GM12878 (cell line): ENCODE results near the gene THY1. TPM values are rescaled to one million over a fixed set of nuclear protein-coding genes. Genes with fewer than 3 reads are reported as not detected.

Experiments used
- ATAC-seq: fragments of 200-7000 bp; cut with Tn5 transposase; 3 replicates; pipeline ENCODE4 v1.9.1; 2020; ENCODE audit warnings: mild to moderate bottlenecking, moderate library complexity
- BruUV-seq: library from RNA; stranded (reverse); fragments of 400-500 nt; replicated peaks from 2 replicates; lab custom pipeline; 2021; lab: Mats Ljungman, UMichigan
- CTCF ChIA-PET: fragments of 300-600 bp; sonication (Branson Sonifier 250); formaldehyde crosslinking; extraction: SDS; loops from one replicate; lab custom pipeline; 2021; ENCODE audit warnings: inconsistent platforms; lab: Yijun Ruan, JAX
- POLR2A ChIA-PET: fragments of 350-600 bp; formaldehyde crosslinking; extraction: SDS; loops from one replicate; lab custom pipeline; 2021; ENCODE audit warnings: inconsistent platforms; lab: Charles Lee
- RAD21 ChIA-PET: fragments of 300-600 bp; sonication (Branson Sonifier 250); formaldehyde crosslinking; loops from one replicate; lab custom pipeline; 2023; ENCODE audit warnings: antibody characterized with exemption; ENCODE audit not compliant: unreplicated experiment; lab: Charles Lee
- SMC1A ChIA-PET: fragments of 300-600 bp; sonication (Branson Sonifier 250); formaldehyde crosslinking; loops from one replicate; lab custom pipeline; 2023; ENCODE audit not compliant: unreplicated experiment, uncharacterized antibody; lab: Charles Lee
- DNase-seq: peaks from one replicate; pipeline ENCODE4 v3.0.0-alpha.2; 2011; ENCODE audit warnings: low read depth, low spot score
- FAIRE-seq: peaks from 3 replicates; lab custom pipeline; 2011; peaks lifted over from hg19 to GRCh38; lab: Jason Lieb, UNC
- H2AFZ ChIP-seq: 2 replicates; pipeline ENCODE4 v1.6.0; 2011; ENCODE audit warnings: low read depth, low read length, control low read depth; ENCODE audit not compliant: control insufficient read depth
- H3K27ac ChIP-seq: 2 replicates; pipeline ENCODE4 v1.5.1; 2011; ENCODE audit warnings: control low read depth; ENCODE audit not compliant: control insufficient read depth, insufficient read depth
- H3K27me3 ChIP-seq, 2 experiments: replicated peaks in 1 of 2; 2 replicates each; pipeline versions ENCODE4 v1.6.0 to v1.6.1; 2011; ENCODE audit warnings: low read length in 1 of 2; ENCODE audit not compliant: control insufficient read depth in 2 of 2, insufficient read depth in 2 of 2
- H3K36me3 ChIP-seq, 2 experiments: 2 replicates each; pipeline ENCODE4 v1.5.1; 2011; ENCODE audit warnings: low read length in 1 of 2; ENCODE audit not compliant: control insufficient read depth in 2 of 2, insufficient read depth in 2 of 2
- H3K4me1 ChIP-seq: 2 replicates; pipeline ENCODE4 v1.6.1; 2011; ENCODE audit warnings: mild to moderate bottlenecking, low read length, moderate library complexity, mixed read lengths; ENCODE audit not compliant: control insufficient read depth, insufficient read depth
- H3K4me2 ChIP-seq: 2 replicates; pipeline ENCODE4 v1.6.0; 2011; ENCODE audit warnings: control low read depth; ENCODE audit not compliant: control insufficient read depth, insufficient read depth
- H3K4me3 ChIP-seq: fragments of 200-600 bp; sonication (generic); 2 replicates; pipeline ENCODE4 v1.5.1; 2016
- H3K79me2 ChIP-seq: 2 replicates; pipeline ENCODE4 v1.6.0; 2011; ENCODE audit warnings: low read length; ENCODE audit not compliant: control insufficient read depth, insufficient read depth
- H3K9ac ChIP-seq: 2 replicates; pipeline ENCODE4 v1.8.0; 2011; ENCODE audit warnings: low read length, control low read depth, mixed read lengths; ENCODE audit not compliant: control insufficient read depth, insufficient read depth
- H3K9me3 ChIP-seq: replicated peaks from 3 replicates; pipeline ENCODE4 v1.5.1; 2011; ENCODE audit warnings: mild to moderate bottlenecking, low read length; ENCODE audit not compliant: control insufficient read depth, insufficient read depth
- H4K20me1 ChIP-seq: 2 replicates; pipeline ENCODE4 v1.6.0; 2011; ENCODE audit not compliant: control insufficient read depth, insufficient read depth
- CHD2 ChIP-seq: IDR thresholded peaks from 2 replicates; pipeline ENCODE4 v1.6.1; 2011; ENCODE audit warnings: low read depth, low read length, improper control_type of control experiment, borderline replicate concordance
- FOXK2 ChIP-seq: fragments of 450-650 bp; IDR thresholded peaks from 2 replicates; pipeline ENCODE4 v1.6.1; 2017; ENCODE audit warnings: mild to moderate bottlenecking, moderate library complexity
- GABPA ChIP-seq: IDR thresholded peaks from 2 replicates; pipeline ENCODE4 v1.6.1; 2014; ENCODE audit warnings: antibody characterized with exemption, low read depth, mild to moderate bottlenecking, inconsistent platforms
- IKZF2 ChIP-seq, 2 experiments: fragments of 450-650 bp; IDR thresholded peaks; 2 replicates each; pipeline ENCODE4 v1.6.1; 2017; ENCODE audit warnings: mild to moderate bottlenecking in 2 of 2, moderate library complexity in 2 of 2
- MTA3 ChIP-seq: IDR thresholded peaks from 2 replicates; pipeline ENCODE4 v1.6.1; 2012; ENCODE audit warnings: low read length, inconsistent platforms, borderline replicate concordance
- MXI1 ChIP-seq: fragments of 150-350 bp; IDR thresholded peaks from 2 replicates; pipeline ENCODE4 v1.6.1; 2011; ENCODE audit warnings: low read depth, mild to moderate bottlenecking, inconsistent platforms, low read length, improper control_type of control experiment
- NR2C2 ChIP-seq: IDR thresholded peaks from 2 replicates; pipeline ENCODE4 v1.6.1; 2011; ENCODE audit warnings: borderline replicate concordance, low read depth; ENCODE audit not compliant: control insufficient read depth, insufficient read length
- RELA ChIP-seq: fragments of 450-650 bp; IDR thresholded peaks from 2 replicates; pipeline ENCODE4 v1.8.0; 2014; ENCODE audit warnings: borderline replicate concordance; ENCODE audit not compliant: partially characterized antibody
- RUNX3 ChIP-seq: IDR thresholded peaks from 2 replicates; pipeline ENCODE4 v1.6.1; 2012; ENCODE audit warnings: low read length, inconsistent platforms
- SMAD5 ChIP-seq: IDR thresholded peaks from 2 replicates; pipeline ENCODE4 v1.6.1; 2016; ENCODE audit warnings: antibody characterized with exemption, low read depth
- SMARCA5 ChIP-seq: fragments of 450-650 bp; IDR thresholded peaks from 2 replicates; pipeline ENCODE4 v1.6.1; 2017; ENCODE audit warnings: mild to moderate bottlenecking
- TBL1XR1 ChIP-seq: IDR thresholded peaks from 2 replicates; pipeline ENCODE4 v1.6.1; 2012; ENCODE audit warnings: low read depth, low read length, improper control_type of control experiment
- TCF12 ChIP-seq: IDR thresholded peaks from 2 replicates; pipeline ENCODE4 v1.6.1; 2011; ENCODE audit warnings: low read depth, mild to moderate bottlenecking, low read length
- TCF3 ChIP-seq: IDR thresholded peaks from 2 replicates; pipeline ENCODE4 v1.6.1; 2012; ENCODE audit warnings: low read depth, mild to moderate bottlenecking, low read length, borderline replicate concordance; ENCODE audit not compliant: insufficient read depth
- WGBS: methylation state at CpG from one replicate; pipeline ENCODE4 v1.1.6; 2016; ENCODE audit warnings: low lambda C conversion rate; ENCODE audit not compliant: insufficient replicate concordance, insufficient coverage; ENCODE audit errors: missing lambda C conversion rate; 5-methylcytosine and 5-hydroxymethylcytosine counted together
- in situ Hi-C: fragments of 300-500 bp; cut with MboI; formaldehyde crosslinking; loops from 9 replicates; pipeline ENCODE4 v1.14.3; 2018; ENCODE audit warnings: mixed read lengths
- intact Hi-C: fragments of 100-400 bp; cut with micrococcal nuclease; formaldehyde crosslinking; loops from one replicate; pipeline ENCODE4 v1.14.2; 2022; ENCODE audit not compliant: unreplicated experiment
- polyA plus RNA-seq, 11 experiments: library from polyadenylated mRNA; depleted of rRNA in 4 of 11; unstranded in 6 of 11; stranded (reverse) in 5 of 11; fragments of >200 nt; fragmentation: Nextera tagmentation in 4 of 11; fragmentation: Illumina TruSeq in 1 of 11; extraction: Ambion mirVana in 4 of 11; extraction: Trizol in 1 of 11; gene quantifications; 1 replicate in 1 of 11; 2 replicates in 10 of 11; pipeline versions ENCODE4 v1.2.1 to v1.2.3, GENCODE V29; 2011 to 2016; ENCODE audit warnings: inconsistent platforms in 2 of 11, missing spikeins in 2 of 11, low read depth in 1 of 11
- total RNA-seq, 4 experiments: library from RNA; depleted of rRNA in 3 of 4; stranded (reverse); fragments of >200 nt in 3 of 4; fragmentation: Illumina TruSeq in 1 of 4; extraction: Trizol in 1 of 4; gene quantifications; 2 replicates each; pipeline versions ENCODE4 v1.2.1 to v1.2.3, GENCODE V29; 2013 to 2021
- TF ChIP-seq, protein P1 (sequence below): IDR thresholded peaks from 2 replicates; pipeline ENCODE4 v1.6.1; 2011; ENCODE audit warnings: low read depth, low read length, improper control_type of control experiment, borderline replicate concordance

Gene THY1
- total and polyA plus RNA-seq, 10 of the 15 experiments (the other 5 are each of a cell fraction or from before 2014, with no cell fraction given) = 0.86 to 20.1 (median 3.2) TPM

DNA sequence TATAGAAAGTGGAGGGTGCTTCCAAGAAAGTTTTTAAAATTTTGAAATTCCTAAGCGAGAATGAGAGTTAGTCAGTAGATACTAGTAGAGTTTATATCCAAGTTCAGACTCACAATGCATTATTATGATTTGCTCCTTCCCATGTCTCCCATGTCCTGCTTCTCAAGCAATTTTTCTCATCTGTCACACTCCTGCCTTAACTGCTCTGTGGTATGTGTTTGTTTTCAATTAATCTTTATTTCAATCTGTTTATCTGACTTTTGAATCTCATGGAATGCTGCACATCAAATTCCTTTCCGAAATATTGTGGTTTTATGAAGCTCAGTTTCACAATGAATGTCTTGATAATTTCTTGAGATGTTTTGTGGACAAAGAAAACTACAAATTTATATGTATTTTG, 18.1 kb downstream of the THY1 start:
- TF ChIP-seq NR2C2 (no peak), IKZF2 (IDR thresholded peaks at IDR 0.05) (no peak), TCF12 (no peak)
- CTCF ChIA-PET = interaction anchor here (1.0 kb wide), 1 partner anchor 67 kb away, joined by 5 read pairs; no protein-coding TSS in a partner anchor
- DNase-seq = no peak
- H3K4me1 ChIP-seq = no peaks in the 10 kb centered on the region
- H3K4me3 ChIP-seq = no peak overlapping the region
- no peak for ATAC-seq
- no peaks in the 10 kb centered on the region for H3K9me3 ChIP-seq
- SMC1A ChIA-PET = interaction anchor here (0.6 to 0.8 kb wide), 2 partner anchors 43 to 184 kb away, joined by 3 to 4 read pairs; no protein-coding TSS in a partner anchor
- H3K27me3 ChIP-seq = no peaks in the 10 kb centered on the region
- in situ Hi-C loops (no loop called here), intact Hi-C loops (no loop called here)
- H3K27ac ChIP-seq = no peak overlapping the region
- WGBS = 12% methylated on average over 2 of the region's 2 CpGs
- no peak overlapping the region for H2AFZ ChIP-seq
- FAIRE-seq = no peak
- no peaks in the 10 kb centered on the region for H3K36me3 ChIP-seq
- no peaks in the 10 kb centered on the region for H3K79me2 ChIP-seq
- POLR2A ChIA-PET = interaction anchor here (1.1 kb wide), 1 partner anchor 10 kb away, joined by 4 read pairs; no protein-coding TSS in a partner anchor
- no TSS peak for BruUV-seq
- RAD21 ChIA-PET = no interaction called here
- no peaks in the 10 kb centered on the region for H4K20me1 ChIP-seq
- no peak overlapping the region for H3K9ac ChIP-seq
- no peak overlapping the region for H3K4me2 ChIP-seq

DNA sequence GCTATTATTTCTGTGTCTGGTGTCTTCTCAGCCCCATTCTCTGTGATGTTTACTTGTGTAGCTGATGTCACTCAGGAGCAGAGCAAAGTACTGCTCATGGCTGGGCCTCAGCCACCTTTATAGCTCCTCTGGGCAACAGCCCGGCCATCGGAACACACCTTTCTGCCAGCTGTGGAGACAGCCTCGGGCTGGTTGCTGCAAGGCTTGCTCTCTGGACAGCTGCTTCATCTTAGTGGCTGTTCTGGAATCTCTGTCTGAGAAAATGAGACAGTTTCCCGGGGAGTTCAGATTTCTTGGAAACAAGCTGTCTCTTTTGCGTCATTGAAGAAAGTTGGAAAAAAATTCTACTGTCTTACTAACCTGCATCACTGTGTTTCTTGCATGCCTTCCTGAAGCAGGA, 20.0 kb downstream of the THY1 start:
- RAD21 ChIA-PET = interaction anchor here (1.0 kb wide), 1 partner anchor 72 kb away, joined by 4 read pairs; no protein-coding TSS in a partner anchor
- in situ Hi-C loops (no loop called here), intact Hi-C loops (no loop called here)
- Histone ChIP-seq H2AFZ (no peak overlapping the region), H4K20me1 (no peaks in the 10 kb centered on the region), H3K27me3 (no peaks in the 10 kb centered on the region), H3K4me2 (no peak overlapping the region), H3K79me2 (no peaks in the 10 kb centered on the region), H3K36me3 (no peaks in the 10 kb centered on the region), H3K4me3 (no peak overlapping the region), H3K27ac (no peak overlapping the region), H3K9ac (no peak overlapping the region), H3K9me3 (no peaks in the 10 kb centered on the region; the same call in 2 of the 3 replicates), H3K4me1 (no peaks in the 10 kb centered on the region)
- no TSS peak for BruUV-seq
- CTCF ChIA-PET = interaction anchor here (0.6 to 1.6 kb wide), 6 partner anchors 20 to 395 kb away, joined by 3 to 4 read pairs (median 3); partner anchors contain the start of gene USP2
- 48% methylated on average over 5 of the region's 5 CpGs for WGBS
- no peak for DNase-seq
- POLR2A ChIA-PET = no interaction called here
- FAIRE-seq = no peak
- ATAC-seq = no peak
- SMC1A ChIA-PET = no interaction called here
- TF ChIP-seq, protein P1, sequence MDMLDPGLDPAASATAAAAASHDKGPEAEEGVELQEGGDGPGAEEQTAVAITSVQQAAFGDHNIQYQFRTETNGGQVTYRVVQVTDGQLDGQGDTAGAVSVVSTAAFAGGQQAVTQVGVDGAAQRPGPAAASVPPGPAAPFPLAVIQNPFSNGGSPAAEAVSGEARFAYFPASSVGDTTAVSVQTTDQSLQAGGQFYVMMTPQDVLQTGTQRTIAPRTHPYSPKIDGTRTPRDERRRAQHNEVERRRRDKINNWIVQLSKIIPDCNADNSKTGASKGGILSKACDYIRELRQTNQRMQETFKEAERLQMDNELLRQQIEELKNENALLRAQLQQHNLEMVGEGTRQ = no peak
- TF ChIP-seq GABPA (no peak), SMARCA5 (no peak), SMAD5 (no peak), MTA3 (no peak), TBL1XR1 (no peak), TCF3 (no peak), RUNX3 (no peak), FOXK2 (no peak), RELA (no peak), MXI1 (no peak), CHD2 (no peak)
